ENCODE measurements around the gene EVC2. TPM values are rescaled to one million over a fixed set of nuclear protein-coding genes. Genes with fewer than 3 reads are reported as not detected.

The EVC2 gene
- total RNA-seq, 1 donor from 2014 or later: 8.2 TPM

DNA sequence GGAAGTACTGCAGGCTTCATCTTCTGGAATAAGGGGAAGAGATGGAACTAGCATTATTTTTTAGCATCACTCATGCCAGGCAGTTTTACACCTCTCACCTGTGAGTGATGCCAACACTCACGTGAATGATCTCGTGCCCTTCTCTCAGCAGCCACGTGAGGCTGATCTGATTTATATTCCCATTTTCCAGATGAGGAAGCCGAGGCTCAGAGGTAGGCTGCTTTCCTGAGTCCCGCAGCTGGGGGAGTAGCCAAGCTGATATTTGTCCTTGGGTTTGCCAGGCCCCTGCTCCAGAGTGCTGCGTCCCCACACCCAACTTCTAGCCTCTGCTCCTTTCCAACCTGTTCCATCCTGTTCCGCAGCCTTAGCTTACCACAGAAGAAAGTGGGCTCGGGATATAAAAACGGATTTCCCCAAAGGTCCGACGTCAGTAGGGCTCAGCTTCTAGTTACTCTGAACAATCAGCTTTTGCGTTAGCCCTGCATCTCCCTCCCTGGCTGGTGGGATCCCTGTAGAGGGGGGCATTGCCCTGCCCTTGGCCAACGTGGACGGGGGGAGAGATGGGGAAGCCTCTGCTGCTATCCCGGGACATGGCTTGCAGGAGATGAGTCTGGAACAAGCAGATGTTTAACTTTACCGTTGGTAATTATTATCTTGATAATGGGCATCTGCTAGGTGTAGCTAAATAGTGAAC lies 11.9 kb upstream of the EVC2 start:
- Histone ChIP-seq H3K27me3 (ENCODE audit: control insufficient read depth, insufficient read depth, low read length) (no peaks in the 10 kb centered on the region), H3K36me3 (ENCODE audit: control insufficient read depth, insufficient read depth, low read length) (peaks cover 8% of the 10 kb centered on the region), H3K4me3 (ENCODE audit: low read depth, low read length) (no peak overlapping the region)
- DNase-seq (ENCODE audit: low read depth): no peak
- FAIRE-seq: no peak
- TF ChIP-seq CTCF (IDR thresholded peaks at IDR 0.05; ENCODE audit: insufficient read depth, low read length, severe bottlenecking): no peak

DNA sequence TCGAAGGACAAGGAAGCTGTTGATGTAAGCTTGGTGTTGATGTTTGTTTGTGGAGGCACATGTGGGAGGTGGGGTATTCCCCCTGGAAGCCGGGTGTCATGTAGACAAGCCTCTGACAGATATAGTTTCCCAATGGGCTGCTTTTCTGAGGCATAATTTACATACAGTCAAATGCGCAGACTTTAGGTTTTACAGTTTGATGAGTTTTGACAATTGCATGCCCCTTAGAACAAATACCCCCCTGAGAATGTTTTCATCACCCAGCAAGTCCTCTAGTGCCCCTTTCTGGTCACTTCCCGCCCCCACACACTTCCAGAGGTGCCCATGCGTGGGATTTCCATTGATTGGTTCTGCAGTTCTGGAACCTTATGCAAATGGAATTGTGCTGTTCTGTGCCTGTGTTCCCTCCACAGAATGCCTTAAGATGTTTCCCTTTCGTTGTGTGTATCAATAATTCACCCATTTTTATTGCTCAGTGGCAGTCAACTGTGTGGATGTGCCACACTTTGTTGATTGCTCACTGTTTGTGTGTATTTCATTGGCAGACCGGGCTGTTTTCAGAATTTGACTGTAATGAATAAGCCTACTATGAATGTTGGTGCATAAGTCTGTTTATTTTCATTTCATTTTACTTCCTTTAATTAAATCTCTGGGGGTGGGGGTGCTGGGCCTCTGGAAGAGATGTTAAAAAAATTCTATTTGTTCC lies 11.1 kb upstream of the EVC2 start:
- no peak for TF ChIP-seq CTCF (IDR thresholded peaks at IDR 0.05; ENCODE audit: insufficient read depth, low read length, severe bottlenecking)
- H3K4me3 ChIP-seq (ENCODE audit: low read depth, low read length): no peak overlapping the region
- H3K27me3 ChIP-seq (ENCODE audit: control insufficient read depth, insufficient read depth, low read length): no peaks in the 10 kb centered on the region
- no peak for DNase-seq (ENCODE audit: low read depth)
- FAIRE-seq: no peak
- peaks cover 8% of the 10 kb centered on the region for H3K36me3 ChIP-seq (ENCODE audit: control insufficient read depth, insufficient read depth, low read length)

- Histone ChIP-seq H3K27me3 (ENCODE audit: control insufficient read depth, insufficient read depth, low read length) (no peaks in the 10 kb centered on the region), H3K36me3 (ENCODE audit: control insufficient read depth, insufficient read depth, low read length) (peaks cover 8% of the 10 kb centered on the region), H3K4me3 (ENCODE audit: low read depth, low read length) (no peak overlapping the region)
- no peak for TF ChIP-seq CTCF (IDR thresholded peaks at IDR 0.05; ENCODE audit: insufficient read depth, low read length, severe bottlenecking)
- FAIRE-seq: no peak
- no peak for DNase-seq (ENCODE audit: low read depth)
Observed at GRCh38 chr4:5718411-5718810, 10.1 kb upstream of the EVC2 start.

DNA sequence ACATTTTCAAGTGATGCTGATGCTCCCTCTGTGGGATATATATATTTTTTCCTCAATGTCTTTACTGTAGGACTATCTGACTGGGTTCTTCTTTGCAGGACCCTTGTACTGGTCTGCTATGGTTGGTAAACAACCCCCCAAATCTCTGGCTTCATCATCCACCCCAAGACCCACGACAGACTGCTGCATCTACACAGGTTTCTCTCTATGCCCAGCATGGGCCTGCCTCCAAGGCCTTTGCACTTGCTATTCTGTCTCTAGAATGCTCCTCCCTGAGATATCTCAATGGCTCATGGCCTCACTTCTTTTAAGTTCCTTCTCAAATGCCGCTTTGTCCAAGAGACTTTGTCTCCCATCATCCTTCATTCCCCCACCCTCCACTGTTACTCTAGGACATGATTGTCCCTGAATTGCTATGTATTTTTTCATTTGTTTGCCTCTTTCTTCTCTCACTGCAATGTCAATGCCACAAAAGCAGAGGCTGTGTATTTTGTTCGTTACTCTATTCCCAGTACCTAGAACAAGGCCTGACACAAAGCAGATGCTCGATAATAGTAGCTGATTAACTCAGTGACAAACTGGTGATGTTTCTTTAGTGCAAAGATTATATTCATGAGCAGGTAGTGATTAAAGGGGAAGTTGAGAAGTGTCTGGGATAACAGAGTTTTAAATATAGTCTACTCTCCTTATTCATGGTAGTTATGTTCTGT lies 9.2 kb upstream of the EVC2 start:
- FAIRE-seq (no peak), DNase-seq (ENCODE audit: low read depth) (no peak)
- TF ChIP-seq CTCF (IDR thresholded peaks at IDR 0.05; ENCODE audit: insufficient read depth, low read length, severe bottlenecking): no peak
- no peaks in the 10 kb centered on the region for H3K27me3 ChIP-seq (ENCODE audit: control insufficient read depth, insufficient read depth, low read length)
- H3K36me3 ChIP-seq (ENCODE audit: control insufficient read depth, insufficient read depth, low read length): peaks cover 8% of the 10 kb centered on the region
- no peak overlapping the region for H3K4me3 ChIP-seq (ENCODE audit: low read depth, low read length)

DNA sequence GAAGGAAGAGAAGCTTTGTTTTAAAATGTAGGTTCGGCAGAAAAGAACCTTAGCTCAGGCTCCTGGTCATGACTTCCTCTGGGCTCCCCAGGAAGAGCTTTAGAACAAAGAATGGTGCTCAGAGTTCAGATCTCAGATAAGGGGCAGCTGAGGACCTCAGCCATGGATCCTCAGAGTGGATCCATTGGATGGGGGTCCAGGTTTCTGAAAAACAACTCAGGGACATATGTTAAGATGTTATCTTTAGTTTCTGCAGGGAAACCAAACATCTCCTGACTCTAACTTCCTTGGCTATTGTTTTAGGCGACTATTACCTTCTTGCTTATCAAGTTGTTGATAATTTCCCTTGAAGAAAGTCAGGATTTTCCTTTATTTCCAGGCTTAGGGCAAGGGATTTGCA lies 8.0 kb upstream of the EVC2 start:
- no peak for DNase-seq (ENCODE audit: low read depth)
- no peak for TF ChIP-seq CTCF (IDR thresholded peaks at IDR 0.05; ENCODE audit: insufficient read depth, low read length, severe bottlenecking)
- no peak overlapping the region for H3K4me3 ChIP-seq (ENCODE audit: low read depth, low read length)
- H3K27me3 ChIP-seq (ENCODE audit: control insufficient read depth, insufficient read depth, low read length): no peaks in the 10 kb centered on the region
- peaks cover 8% of the 10 kb centered on the region for H3K36me3 ChIP-seq (ENCODE audit: control insufficient read depth, insufficient read depth, low read length)
- FAIRE-seq: no peak

Measured in bronchial epithelial cell (primary cell).